Astrocyte of the cerebellum (primary cell): Measurements from ENCODE around the gene WNK2.
"Not testable (repeated sequence)": the region's sequence is repeated elsewhere in the genome, so short reads cannot be mapped to it uniquely, and the experiment has no call there.

Experiments
- DNase-seq: peaks from one replicate; pipeline ENCODE4 v3.0.0-alpha.2; 2011; ENCODE audit warnings: low read depth
- H3K4me3 ChIP-seq: 2 replicates; pipeline ENCODE4 v1.5.1; 2011; ENCODE audit warnings: mild to moderate bottlenecking, low read depth, low read length, moderate library complexity
- in situ Hi-C: cut with HindIII; loops from 2 replicates; pipeline ENCODE4 v1.10.0; 2017; ENCODE audit warnings: low sequenced_read_pairs
- TF ChIP-seq, protein P1 (sequence below): IDR thresholded peaks from 2 replicates; pipeline ENCODE4 v1.5.1; 2012; ENCODE audit warnings: low read length, low read depth, moderate library complexity, mild to moderate bottlenecking; ENCODE audit errors: missing control alignments

The WNK2 gene

DNA sequence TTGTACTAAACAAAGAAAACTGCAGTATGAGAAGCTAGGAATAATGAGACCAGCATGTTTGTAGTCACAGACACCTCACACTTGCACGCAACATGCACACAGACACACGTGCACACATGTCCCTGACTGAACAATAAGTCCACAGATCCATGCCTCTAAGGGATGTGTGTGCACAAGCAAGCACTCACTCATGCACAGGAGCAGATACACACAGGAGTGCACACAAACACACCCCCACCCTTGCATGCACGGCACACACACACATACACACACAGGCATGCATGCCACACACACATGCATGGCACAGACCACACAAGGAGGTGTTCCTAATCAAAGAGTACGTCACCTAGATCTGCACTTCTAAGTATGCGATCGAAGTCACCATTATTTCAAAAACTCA, 156.2 kb downstream of the WNK2 start:
- in situ Hi-C loops = no loop called here
- no peak for DNase-seq
- TF ChIP-seq, protein P1, sequence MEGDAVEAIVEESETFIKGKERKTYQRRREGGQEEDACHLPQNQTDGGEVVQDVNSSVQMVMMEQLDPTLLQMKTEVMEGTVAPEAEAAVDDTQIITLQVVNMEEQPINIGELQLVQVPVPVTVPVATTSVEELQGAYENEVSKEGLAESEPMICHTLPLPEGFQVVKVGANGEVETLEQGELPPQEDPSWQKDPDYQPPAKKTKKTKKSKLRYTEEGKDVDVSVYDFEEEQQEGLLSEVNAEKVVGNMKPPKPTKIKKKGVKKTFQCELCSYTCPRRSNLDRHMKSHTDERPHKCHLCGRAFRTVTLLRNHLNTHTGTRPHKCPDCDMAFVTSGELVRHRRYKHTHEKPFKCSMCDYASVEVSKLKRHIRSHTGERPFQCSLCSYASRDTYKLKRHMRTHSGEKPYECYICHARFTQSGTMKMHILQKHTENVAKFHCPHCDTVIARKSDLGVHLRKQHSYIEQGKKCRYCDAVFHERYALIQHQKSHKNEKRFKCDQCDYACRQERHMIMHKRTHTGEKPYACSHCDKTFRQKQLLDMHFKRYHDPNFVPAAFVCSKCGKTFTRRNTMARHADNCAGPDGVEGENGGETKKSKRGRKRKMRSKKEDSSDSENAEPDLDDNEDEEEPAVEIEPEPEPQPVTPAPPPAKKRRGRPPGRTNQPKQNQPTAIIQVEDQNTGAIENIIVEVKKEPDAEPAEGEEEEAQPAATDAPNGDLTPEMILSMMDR = no peak
- H3K4me3 ChIP-seq = no peak overlapping the region

DNA sequence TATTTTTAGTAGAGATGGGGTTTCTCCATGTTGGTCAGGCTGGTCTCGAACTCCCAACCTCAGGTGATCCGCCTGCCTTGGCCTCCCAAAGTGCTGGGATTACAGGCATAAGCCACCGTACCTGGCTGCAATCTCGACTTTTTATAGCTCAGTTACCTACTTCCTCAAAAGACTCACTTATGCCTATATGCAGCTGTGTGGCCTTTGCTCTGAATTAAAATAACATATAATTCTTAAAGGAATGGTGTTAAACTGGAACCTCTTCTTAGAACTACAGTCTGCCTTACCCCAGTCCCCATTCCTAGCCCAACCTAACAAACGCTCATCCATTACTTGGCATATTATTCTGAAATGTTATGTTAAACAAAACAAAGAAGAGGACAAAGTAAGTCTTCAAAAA, 157.9 kb downstream of the WNK2 start:
- DNase-seq, in situ Hi-C loops, H3K4me3 ChIP-seq: not testable (repeated sequence)

- H3K4me3 ChIP-seq, in situ Hi-C loops, DNase-seq: not testable (repeated sequence)
Observed at GRCh38 chr9:93342428-93342827, 158.5 kb downstream of the WNK2 start.

- in situ Hi-C loops = no loop called here
- H3K4me3 ChIP-seq = no peak overlapping the region
- TF ChIP-seq, protein P1 = no peak
- DNase-seq = no peak
Observed at GRCh38 chr9:93343663-93344062, 159.7 kb downstream of the WNK2 start.

DNA sequence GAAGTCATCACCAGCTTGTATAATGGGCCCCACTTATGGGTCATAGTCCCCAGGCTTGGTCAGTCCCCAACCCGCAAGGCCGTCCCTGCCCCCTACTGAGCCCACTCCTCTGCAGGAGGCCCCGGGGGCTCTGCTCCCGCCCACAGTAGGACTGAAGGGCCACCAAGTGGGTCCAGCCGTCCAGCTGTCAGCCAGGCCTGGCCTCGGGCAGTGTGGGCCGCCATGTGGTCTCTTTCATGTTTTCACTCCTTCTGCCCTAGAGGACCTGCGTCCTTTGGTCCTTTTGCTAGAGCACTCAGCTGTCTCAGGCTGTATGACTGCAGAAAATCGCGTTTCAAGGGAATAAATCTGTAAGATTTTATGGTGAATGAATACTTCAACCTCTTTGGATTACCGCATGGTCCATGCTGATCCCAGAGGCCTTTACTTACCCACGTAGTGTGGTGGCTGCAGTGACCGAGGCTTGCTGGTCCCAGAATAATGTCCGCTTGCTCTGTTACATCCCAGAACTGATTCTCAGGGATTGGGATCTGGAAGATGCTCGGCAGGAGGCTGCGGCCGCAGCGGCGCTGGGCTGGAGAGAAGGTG, 161.8 kb downstream of the WNK2 start:
- H3K4me3 ChIP-seq = peak overlapping the region; percentile 37

GRCh38 chr9:93346231-93347112, 162.5 kb downstream of the WNK2 start:
- in situ Hi-C loops = no loop called here
- H3K4me3 ChIP-seq = peak overlapping the region; percentile 37
- TF ChIP-seq, protein P1 = no peak
- DNase-seq = no peak

More for the DNA sequence above, 161.8 kb downstream of the WNK2 start:
- TF ChIP-seq, protein P1 = no peak
- no peak for DNase-seq
- in situ Hi-C loops = no loop called here

- DNase-seq, in situ Hi-C loops, H3K4me3 ChIP-seq: not testable (repeated sequence)
Observed at GRCh38 chr9:93347371-93347975, 163.5 kb downstream of the WNK2 start.

DNA sequence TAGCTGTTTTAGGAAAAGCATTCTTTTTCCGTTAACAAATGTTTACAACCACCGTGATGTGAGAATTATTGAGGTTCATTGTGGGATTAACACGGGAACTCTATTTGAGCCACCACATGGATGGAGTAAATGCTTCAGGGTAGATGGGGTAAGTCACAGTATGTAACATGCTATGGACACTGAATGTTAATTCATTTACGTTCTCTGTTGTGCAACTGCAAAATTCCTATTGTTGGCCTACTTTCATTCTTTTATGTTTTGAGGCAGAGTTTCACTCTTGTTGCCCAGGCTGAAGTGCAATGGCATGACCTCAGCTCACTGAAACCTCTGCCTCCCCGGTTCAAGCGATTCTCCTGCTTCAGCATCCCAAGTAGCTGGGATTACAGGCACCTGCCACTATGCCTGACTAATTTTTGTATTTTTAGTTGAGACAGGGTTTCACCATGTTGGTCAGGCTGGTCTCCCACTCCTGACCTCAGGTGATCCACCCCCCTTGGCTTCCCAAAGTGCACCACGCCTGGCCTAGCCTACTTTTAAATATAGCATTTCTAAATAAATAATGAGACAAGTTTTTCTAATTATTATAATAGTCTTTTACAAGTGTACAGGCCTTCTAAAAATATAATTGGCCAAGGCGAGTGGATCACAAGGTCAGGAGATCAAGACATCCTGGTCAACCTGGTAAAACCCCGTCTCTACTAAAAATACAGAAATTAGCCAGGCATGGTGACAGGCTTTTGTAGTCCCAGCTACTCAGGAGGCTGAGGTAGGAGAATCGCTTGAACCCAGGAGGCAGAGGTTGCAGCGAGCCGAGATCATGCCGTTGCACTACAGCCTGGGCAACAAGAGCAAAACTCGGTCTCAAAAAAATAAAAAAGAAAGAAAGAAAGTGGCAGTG, 169.7 kb downstream of the WNK2 start:
- in situ Hi-C loops, DNase-seq, H3K4me3 ChIP-seq: not testable (repeated sequence)
